Measurements from ENCODE around the gene APLNR.
"Not testable (repeated sequence)": the region's sequence is repeated elsewhere in the genome, so short reads cannot be mapped to it uniquely, and the experiment has no call there.

APLNR gene

DNA sequence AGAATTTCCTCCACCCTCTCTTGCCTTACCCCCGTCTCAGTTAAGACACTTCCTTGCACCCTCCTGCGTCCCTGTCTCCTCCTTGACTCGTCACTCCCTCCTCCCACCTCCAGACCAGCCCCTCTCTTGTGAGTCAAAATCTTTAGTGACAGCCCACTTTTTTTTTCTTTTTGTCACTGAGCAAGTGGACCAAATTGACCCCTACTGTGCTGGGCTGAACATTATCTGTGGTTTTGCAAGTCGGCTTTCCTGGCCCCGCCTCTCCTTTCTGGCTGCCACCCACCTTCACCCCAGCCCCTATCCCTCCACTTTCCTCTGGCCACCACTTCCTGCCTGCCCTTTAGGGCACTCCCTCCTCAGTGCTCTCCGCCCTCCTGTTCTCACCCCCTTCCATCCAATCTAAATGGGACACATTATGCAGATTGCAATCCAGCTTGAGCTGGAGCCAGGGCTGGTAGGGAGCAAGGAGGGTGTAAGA lies at the start of gene APLNR:
TSS of gene APLNR (minus strand) at position 47 of the 478 bp plus-strand sequence. CDS start 246 bp downstream, outside the sequence.
- TF ChIP-seq, protein P1, sequence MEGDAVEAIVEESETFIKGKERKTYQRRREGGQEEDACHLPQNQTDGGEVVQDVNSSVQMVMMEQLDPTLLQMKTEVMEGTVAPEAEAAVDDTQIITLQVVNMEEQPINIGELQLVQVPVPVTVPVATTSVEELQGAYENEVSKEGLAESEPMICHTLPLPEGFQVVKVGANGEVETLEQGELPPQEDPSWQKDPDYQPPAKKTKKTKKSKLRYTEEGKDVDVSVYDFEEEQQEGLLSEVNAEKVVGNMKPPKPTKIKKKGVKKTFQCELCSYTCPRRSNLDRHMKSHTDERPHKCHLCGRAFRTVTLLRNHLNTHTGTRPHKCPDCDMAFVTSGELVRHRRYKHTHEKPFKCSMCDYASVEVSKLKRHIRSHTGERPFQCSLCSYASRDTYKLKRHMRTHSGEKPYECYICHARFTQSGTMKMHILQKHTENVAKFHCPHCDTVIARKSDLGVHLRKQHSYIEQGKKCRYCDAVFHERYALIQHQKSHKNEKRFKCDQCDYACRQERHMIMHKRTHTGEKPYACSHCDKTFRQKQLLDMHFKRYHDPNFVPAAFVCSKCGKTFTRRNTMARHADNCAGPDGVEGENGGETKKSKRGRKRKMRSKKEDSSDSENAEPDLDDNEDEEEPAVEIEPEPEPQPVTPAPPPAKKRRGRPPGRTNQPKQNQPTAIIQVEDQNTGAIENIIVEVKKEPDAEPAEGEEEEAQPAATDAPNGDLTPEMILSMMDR (IDR thresholded peaks at IDR 0.05; ENCODE audit: borderline replicate concordance, insufficient read depth, low read depth, low read length): no peak
- H3K4me3 ChIP-seq (ENCODE audit: low read depth, low read length): no peak within 1 kb of the TSS

DNA sequence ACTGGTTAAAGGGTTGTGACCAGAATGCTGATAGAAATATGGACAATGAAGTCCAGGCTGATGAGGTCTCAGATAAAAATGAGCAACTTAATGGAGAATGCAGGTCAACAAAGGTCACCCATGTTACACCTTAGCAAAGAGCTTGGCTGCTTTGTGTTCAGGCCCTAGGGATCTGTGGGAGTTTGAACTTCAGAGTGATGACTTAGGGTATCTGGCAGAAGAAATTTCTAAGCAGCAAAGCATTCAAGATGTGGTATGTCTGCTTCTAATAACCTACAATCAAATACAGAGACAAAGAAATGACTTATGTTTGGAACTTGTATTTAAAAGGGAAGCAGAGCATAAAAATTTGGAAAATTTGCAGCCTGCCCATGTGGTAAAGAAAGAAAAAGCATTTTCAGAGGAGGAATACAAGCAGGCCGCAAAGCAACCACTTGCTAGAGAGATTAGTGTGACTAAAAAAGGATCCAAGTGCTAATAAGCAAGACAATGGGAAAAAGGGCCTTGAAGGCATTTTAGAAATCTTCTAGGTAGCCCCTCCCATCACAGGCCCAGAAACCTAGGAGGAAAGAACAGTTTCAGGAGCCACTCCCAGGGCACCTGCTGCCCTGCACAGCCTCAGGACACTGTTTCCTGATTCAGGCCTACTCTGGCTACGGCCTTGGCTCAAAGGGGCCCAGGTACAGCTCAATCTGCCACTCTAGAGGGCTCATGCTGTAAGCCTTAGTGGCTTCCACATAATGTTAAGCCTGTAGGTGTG lies 46.4 kb upstream of the APLNR start:
- no peak overlapping the region for H3K4me3 ChIP-seq (ENCODE audit: low read depth, low read length)
- TF ChIP-seq, protein P1 (IDR thresholded peaks at IDR 0.05; ENCODE audit: borderline replicate concordance, insufficient read depth, low read depth, low read length): no peak

DNA sequence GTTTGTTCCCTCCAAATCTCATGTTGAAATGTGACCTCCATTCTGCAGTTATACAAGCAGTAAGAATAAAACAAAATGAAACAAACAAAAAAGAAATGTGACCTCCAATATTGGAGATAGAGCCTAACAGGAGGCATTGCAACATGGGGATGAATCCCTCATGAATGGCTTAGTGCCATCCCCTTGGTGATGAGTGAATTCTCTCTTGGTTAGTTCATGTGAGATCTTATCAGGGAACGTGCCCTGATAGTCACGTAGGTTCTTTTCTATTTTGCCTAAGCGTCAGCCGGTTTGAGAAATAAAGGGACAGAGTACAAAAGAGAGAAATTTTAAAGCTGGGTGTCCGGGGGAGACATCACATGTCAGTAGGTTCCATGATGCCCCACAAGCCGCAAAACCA lies 44.5 kb upstream of the APLNR start:
- not testable (repeated sequence) for H3K4me3 ChIP-seq (ENCODE audit: low read depth, low read length)

DNA sequence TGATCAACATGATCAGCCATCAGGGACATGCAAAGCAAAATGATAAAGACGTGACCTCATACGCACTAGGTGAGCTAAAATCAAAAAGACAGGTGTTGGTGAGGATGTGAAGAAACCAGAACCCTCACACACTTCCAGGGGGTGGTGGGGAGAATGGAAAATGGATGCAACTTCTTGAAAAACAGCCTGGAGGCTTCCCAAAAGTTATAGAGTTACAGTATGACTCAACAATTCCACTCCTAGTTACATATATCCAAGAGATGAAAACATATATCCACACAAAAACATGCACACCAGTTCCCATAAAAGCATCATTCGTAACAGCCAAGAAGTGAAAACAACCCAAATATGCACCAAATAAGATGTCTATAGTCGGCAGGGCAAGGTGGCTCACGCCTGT lies 42.1 kb upstream of the APLNR start:
- no peak overlapping the region for H3K4me3 ChIP-seq (ENCODE audit: low read depth, low read length)
- TF ChIP-seq, protein P1 (IDR thresholded peaks at IDR 0.05; ENCODE audit: borderline replicate concordance, insufficient read depth, low read depth, low read length): no peak

DNA sequence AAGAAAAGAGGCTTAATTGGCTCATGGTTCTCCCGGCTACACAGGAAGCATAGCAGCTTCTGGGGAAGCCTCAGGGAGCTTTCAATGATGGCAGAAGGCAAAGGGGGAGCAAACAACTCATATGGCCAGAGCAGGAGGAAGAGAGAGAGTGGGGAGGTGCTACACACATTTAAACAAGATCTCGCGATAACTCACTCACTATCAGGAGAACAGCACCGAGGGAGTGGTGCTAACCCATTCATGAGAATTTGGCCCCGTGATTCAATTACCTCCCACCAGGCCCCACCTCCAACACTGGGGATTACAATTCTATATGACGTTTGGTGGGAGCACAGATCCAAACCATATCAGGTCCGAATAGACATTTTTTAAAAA lies 41.7 kb upstream of the APLNR start:
- TF ChIP-seq, protein P1 (IDR thresholded peaks at IDR 0.05; ENCODE audit: borderline replicate concordance, insufficient read depth, low read depth, low read length): no peak
- no peak overlapping the region for H3K4me3 ChIP-seq (ENCODE audit: low read depth, low read length)

DNA sequence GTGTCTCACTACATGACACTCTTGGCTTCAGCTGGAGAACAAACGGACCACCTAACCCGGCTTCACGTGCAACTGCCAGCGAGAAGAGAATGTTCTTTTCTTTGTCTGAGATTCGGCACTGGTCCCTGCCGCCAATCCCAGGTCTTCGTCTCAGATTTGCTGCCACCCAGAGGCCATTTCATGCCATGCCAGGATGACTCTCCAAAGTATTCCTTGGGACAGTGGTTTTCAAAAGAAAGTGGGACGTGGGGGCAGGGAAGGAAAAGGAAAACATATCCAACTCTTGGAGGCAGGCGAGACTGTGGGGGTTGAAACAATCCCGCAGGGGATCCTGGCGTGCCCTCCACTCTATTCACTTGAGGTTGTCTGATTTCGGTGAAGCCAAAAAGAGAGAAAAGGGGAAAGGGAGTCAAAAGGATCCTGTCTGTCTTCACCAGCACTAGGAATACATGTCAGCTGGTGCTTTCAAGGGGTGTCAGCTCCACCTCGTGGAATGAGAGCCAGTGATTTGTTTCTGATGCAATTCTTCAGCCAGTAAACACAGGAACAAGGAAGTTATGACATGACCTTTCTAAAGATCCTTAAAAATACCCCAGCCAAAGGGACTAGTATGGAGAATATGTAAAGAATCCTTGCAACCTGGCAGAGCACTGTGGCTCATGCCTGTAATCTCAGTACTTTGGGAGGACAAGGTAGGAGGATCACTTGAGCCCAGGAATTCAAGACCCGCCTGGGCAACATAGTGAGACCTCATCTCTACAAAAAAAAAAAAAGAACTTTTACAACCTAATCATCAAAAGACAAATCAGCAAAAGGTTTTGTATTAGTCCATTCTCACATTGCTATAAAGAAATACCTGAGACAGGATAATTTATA lies 41.0 kb upstream of the APLNR start:
- H3K4me3 ChIP-seq (ENCODE audit: low read depth, low read length): no peak overlapping the region

More for the DNA sequence above, 41.0 kb upstream of the APLNR start:
- TF ChIP-seq, protein P1 (IDR thresholded peaks at IDR 0.05; ENCODE audit: borderline replicate concordance, insufficient read depth, low read depth, low read length): peak; percentile 85
